Smooth muscle cell (in vitro differentiated cells): ENCODE results near the gene TCEA2. TPM values are rescaled to one million over a fixed set of nuclear protein-coding genes. Genes with fewer than 3 reads are reported as not detected.

Experiments used
- DNase-seq: peaks from one replicate; lab custom pipeline; 2025; ENCODE audit not compliant: unreplicated experiment; lab: John Stamatoyannopoulos, UW
- H2AFZ ChIP-seq: fragments of 200-600 bp; sonication (generic); 2 replicates; pipeline ENCODE4 v1.6.0; 2016; ENCODE audit warnings: antibody characterized with exemption, low read depth, mild to moderate bottlenecking
- H3F3A ChIP-seq: fragments of 200-600 bp; sonication (generic); 2 replicates; pipeline ENCODE4 v1.6.0; 2017; ENCODE audit warnings: antibody characterized with exemption, low read depth
- H3K27ac ChIP-seq: fragments of 200-600 bp; sonication (generic); 2 replicates; pipeline ENCODE4 v1.5.1; 2016; ENCODE audit warnings: low read depth, mild to moderate bottlenecking
- H3K27me3 ChIP-seq: fragments of 200-600 bp; sonication (generic); 2 replicates; pipeline ENCODE4 v1.6.1; 2016; ENCODE audit warnings: low read depth, mild to moderate bottlenecking
- H3K36me3 ChIP-seq: fragments of 200-600 bp; sonication (generic); 2 replicates; pipeline ENCODE4 v1.5.1; 2016; ENCODE audit warnings: low read depth
- H3K4me1 ChIP-seq: fragments of 200-600 bp; sonication (generic); 2 replicates; pipeline ENCODE4 v1.5.1; 2016; ENCODE audit warnings: low read depth
- H3K4me2 ChIP-seq: fragments of 200-600 bp; sonication (generic); 2 replicates; pipeline ENCODE4 v1.6.0; 2016; ENCODE audit warnings: mild to moderate bottlenecking
- H3K4me3 ChIP-seq: fragments of 200-600 bp; sonication (generic); 2 replicates; pipeline ENCODE4 v1.5.1; 2016; ENCODE audit warnings: mild to moderate bottlenecking
- H3K79me2 ChIP-seq: fragments of 200-600 bp; sonication (generic); 2 replicates; pipeline ENCODE4 v1.6.0; 2016; ENCODE audit warnings: low read depth, mild to moderate bottlenecking
- H3K9ac ChIP-seq: fragments of 200-600 bp; sonication (generic); 2 replicates; pipeline ENCODE4 v1.6.0; 2016; ENCODE audit warnings: low read depth
- H3K9me3 ChIP-seq: fragments of 200-600 bp; sonication (generic); replicated peaks from 2 replicates; pipeline ENCODE4 v1.5.1; 2016; ENCODE audit warnings: low read depth
- H4K20me1 ChIP-seq: fragments of 200-600 bp; sonication (generic); 2 replicates; pipeline ENCODE4 v1.6.0; 2016; ENCODE audit warnings: low read depth
- CTCF ChIP-seq: fragments of 200-600 bp; sonication (generic); IDR thresholded peaks from 2 replicates; pipeline ENCODE4 v1.5.1; 2017; ENCODE audit warnings: borderline replicate concordance, mild to moderate bottlenecking, antibody characterized with exemption; ENCODE audit not compliant: insufficient read depth, poor library complexity, severe bottlenecking
- WGBS: methylation state at CpG from one replicate; pipeline ENCODE4 v1.1.7; 2016; ENCODE audit warnings: low lambda C conversion rate; 5-methylcytosine and 5-hydroxymethylcytosine counted together
- polyA plus RNA-seq: library from polyadenylated mRNA; unstranded; fragments of >200 nt; fragmentation: Nextera tagmentation; extraction: Ambion mirVana; gene quantifications from 2 replicates; pipeline ENCODE4 v1.2.1, GENCODE V29; 2016
- total RNA-seq: library from RNA; depleted of rRNA; stranded (reverse); fragments of >200 nt; gene quantifications from 2 replicates; pipeline ENCODE4 v1.2.3, GENCODE V29; 2014

TCEA2 gene
- total and polyA plus RNA-seq, 2 experiments from 2014 or later = 24.9 to 89.5 TPM

GRCh38 chr20:64029293-64030117, 33.5 kb upstream of the TCEA2 start:
- Histone ChIP-seq H3F3A (no peaks in the 10 kb centered on the region), H2AFZ (no peak overlapping the region), H4K20me1 (no peaks in the 10 kb centered on the region), H3K4me3 (no peak overlapping the region), H3K36me3 (peaks cover under 1% of the 10 kb centered on the region), H3K9me3 (no peaks in the 10 kb centered on the region), H3K27me3 (no peaks in the 10 kb centered on the region), H3K4me2 (no peak overlapping the region), H3K9ac (no peak overlapping the region), H3K27ac (no peak overlapping the region), H3K4me1 (no peaks in the 10 kb centered on the region), H3K79me2 (no peaks in the 10 kb centered on the region)
- 96% methylated on average over 38 of the region's 38 CpGs for WGBS
- DNase-seq = no peak
- no peak for TF ChIP-seq CTCF

DNA sequence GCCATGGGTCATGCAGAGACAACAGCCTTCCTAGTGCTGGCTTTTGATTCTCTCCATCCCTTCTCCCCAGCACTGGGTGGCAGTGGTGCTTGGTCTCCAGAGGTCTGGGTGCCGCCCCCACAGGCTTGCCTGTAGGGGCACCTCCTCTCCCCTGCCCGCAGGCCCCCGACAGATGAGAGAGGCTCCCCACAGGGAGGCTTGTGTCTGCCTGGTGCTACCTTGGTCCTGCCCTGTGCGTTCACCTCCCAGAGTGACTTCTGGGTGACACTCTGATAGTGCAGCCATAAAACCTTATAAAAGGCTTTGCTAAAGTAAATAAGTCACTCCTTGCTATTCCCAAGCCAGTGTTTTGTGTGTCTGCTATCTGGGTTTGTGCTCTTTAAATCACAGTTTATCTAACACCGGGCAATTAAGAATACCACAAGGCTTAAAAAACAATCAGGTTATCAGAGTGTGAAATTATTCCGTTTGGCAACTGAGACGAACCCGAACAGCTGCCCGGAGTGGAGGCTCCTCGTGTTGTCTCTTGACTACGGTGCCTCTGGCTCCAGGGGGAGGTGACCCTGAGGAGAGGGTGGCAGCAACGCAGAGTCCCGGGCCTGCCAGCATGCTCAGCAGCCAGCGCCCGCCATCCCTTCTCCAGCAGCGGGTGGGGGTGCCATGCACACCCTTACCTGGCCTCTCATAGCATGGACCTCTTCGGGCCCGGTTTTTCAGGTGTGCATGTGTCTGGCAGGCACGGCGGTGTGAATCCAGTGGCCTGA, 32.4 kb upstream of the TCEA2 start:
- no peak for TF ChIP-seq CTCF

DNA sequence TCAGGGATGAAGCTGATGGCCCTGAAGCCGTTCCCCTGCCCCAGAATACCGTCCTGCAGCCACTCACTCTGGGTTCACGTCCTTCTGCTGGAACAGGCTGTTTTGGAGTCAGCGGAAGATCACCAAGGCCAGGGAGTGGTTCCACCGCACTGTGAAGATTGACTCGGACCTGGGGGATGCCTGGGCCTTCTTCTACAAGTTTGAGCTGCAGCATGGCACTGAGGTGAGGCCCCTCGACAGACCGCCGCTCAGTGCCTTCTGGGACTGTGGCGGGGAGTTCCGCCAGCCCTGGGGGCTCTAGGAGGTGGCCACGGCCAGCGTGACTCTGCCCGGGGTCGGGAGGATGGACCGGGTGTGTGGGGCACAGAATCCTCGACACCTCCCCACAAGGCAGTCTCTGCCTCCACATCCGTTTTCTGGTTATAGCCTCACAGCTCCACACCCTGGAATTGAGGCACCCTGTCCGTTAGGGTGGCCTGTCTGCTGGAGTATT, 31.1 kb upstream of the TCEA2 start:
- 98% methylated on average over 19 of the region's 19 CpGs for WGBS
- TF ChIP-seq CTCF = no peak
- H3K79me2 ChIP-seq = no peaks in the 10 kb centered on the region
- no peak overlapping the region for H3K4me3 ChIP-seq
- H3K27me3 ChIP-seq = no peaks in the 10 kb centered on the region
- H4K20me1 ChIP-seq = no peaks in the 10 kb centered on the region
- H3K9me3 ChIP-seq = no peaks in the 10 kb centered on the region
- H3K27ac ChIP-seq = no peak overlapping the region
- no peak overlapping the region for H3K9ac ChIP-seq
- no peak overlapping the region for H3K4me2 ChIP-seq
- no peak overlapping the region for H2AFZ ChIP-seq
- H3K4me1 ChIP-seq = no peaks in the 10 kb centered on the region
- H3K36me3 ChIP-seq = no peaks in the 10 kb centered on the region
- no peaks in the 10 kb centered on the region for H3F3A ChIP-seq
- no peak for DNase-seq

More for the DNA sequence above, 32.4 kb upstream of the TCEA2 start:
- no peaks in the 10 kb centered on the region for H3K4me1 ChIP-seq
- no peak overlapping the region for H2AFZ ChIP-seq
- no peaks in the 10 kb centered on the region for H3K79me2 ChIP-seq
- H3K9me3 ChIP-seq = no peaks in the 10 kb centered on the region
- no peaks in the 10 kb centered on the region for H4K20me1 ChIP-seq
- H3K4me2 ChIP-seq = no peak overlapping the region
- no peak overlapping the region for H3K9ac ChIP-seq
- DNase-seq = no peak
- H3K36me3 ChIP-seq = no peaks in the 10 kb centered on the region
- no peaks in the 10 kb centered on the region for H3K27me3 ChIP-seq
- WGBS = 91% methylated on average over 20 of the region's 20 CpGs
- no peak overlapping the region for H3K27ac ChIP-seq
- no peaks in the 10 kb centered on the region for H3F3A ChIP-seq
- H3K4me3 ChIP-seq = no peak overlapping the region
